ENCODE measurements around the gene SORCS1. TPM values are rescaled to one million over a fixed set of nuclear protein-coding genes. Genes with fewer than 3 reads are reported as not detected.

The SORCS1 gene
- polyA plus RNA-seq, 3 donors = 0.09 TPM; not detected in 2

GRCh38 chr10:106682175-106682574, 482.3 kb downstream of the SORCS1 start:
- Histone ChIP-seq H3K27ac (ENCODE audit: low read depth in 1 of 2, low read length in 2 of 2) (no peak overlapping the region), H3K9me3 (replicated peaks in 1 of 2; ENCODE audit: control insufficient read depth in 1 of 2, insufficient read depth in 1 of 2, low read length in 2 of 2) (no peaks in the 10 kb centered on the region), H3K4me3 (replicated peaks in 1 of 3; ENCODE audit: low read depth in 2 of 3, low read length in 3 of 3) (no peak overlapping the region), H3K4me2 (replicated peaks; ENCODE audit: extremely low read depth, low read length, poor library complexity, severe bottlenecking) (no peak overlapping the region), H3K27me3 (ENCODE audit: control insufficient read depth in 2 of 2, insufficient read depth in 2 of 2, low read length in 2 of 2) (no peaks in the 10 kb centered on the region), H3K9ac (ENCODE audit: insufficient read depth, low read length, poor library complexity, severe bottlenecking) (no peak overlapping the region), H4K20me1 (ENCODE audit: insufficient read depth, low read length) (no peaks in the 10 kb centered on the region), H3K36me3 (replicated peaks in 1 of 2; ENCODE audit: control insufficient read depth in 1 of 2, insufficient read depth in 2 of 2, low read length in 2 of 2) (no peaks in the 10 kb centered on the region), H3K4me1 (ENCODE audit: control insufficient read depth in 1 of 2, insufficient read depth in 2 of 2, low read length in 2 of 2) (no peaks in the 10 kb centered on the region), H3K79me2 (ENCODE audit: insufficient read depth, low read length) (no peaks in the 10 kb centered on the region), H2AFZ (ENCODE audit: insufficient read depth, low read depth, low read length, poor library complexity, severe bottlenecking) (no peak overlapping the region)
- H3K4me1 Mint-ChIP-seq = no peaks in the 10 kb centered on the region
- H3K27ac Mint-ChIP-seq = no peak overlapping the region
- TF ChIP-seq CTCF (IDR thresholded peaks at IDR 0.05) = no peak
- H3K27me3 Mint-ChIP-seq (ENCODE audit: low read depth in 3 of 3) = peaks cover 0 to 4% (median 0%) of the 10 kb centered on the region in 3 donors
- no peaks in the 10 kb centered on the region for H3K36me3 Mint-ChIP-seq
- intact Hi-C loops (cut with micrococcal nuclease) = no loop called here
- DNase-seq = no peak
- H3K9me3 Mint-ChIP-seq = peaks cover 0 to 2% (median 0%) of the 10 kb centered on the region in 7 donors
- H3K4me3 Mint-ChIP-seq = no peak overlapping the region

GRCh38 chr10:106680061-106680460, 484.4 kb downstream of the SORCS1 start:
- Mint-ChIP-seq H3K36me3 (no peaks in the 10 kb centered on the region), H3K27ac (no peak overlapping the region), H3K4me3 (no peak overlapping the region), H3K27me3 (ENCODE audit: low read depth in 3 of 3) (peaks cover 0 to 2% (median 0%) of the 10 kb centered on the region in 3 donors), H3K4me1 (no peaks in the 10 kb centered on the region), H3K9me3 (peaks cover 0 to 4% (median 2%) of the 10 kb centered on the region in 7 donors)
- Histone ChIP-seq H2AFZ (ENCODE audit: insufficient read depth, low read depth, low read length, poor library complexity, severe bottlenecking) (no peak overlapping the region), H3K9ac (ENCODE audit: insufficient read depth, low read length, poor library complexity, severe bottlenecking) (no peak overlapping the region), H4K20me1 (ENCODE audit: insufficient read depth, low read length) (no peaks in the 10 kb centered on the region), H3K79me2 (ENCODE audit: insufficient read depth, low read length) (no peaks in the 10 kb centered on the region), H3K36me3 (replicated peaks in 1 of 2; ENCODE audit: control insufficient read depth in 1 of 2, insufficient read depth in 2 of 2, low read length in 2 of 2) (no peaks in the 10 kb centered on the region), H3K4me3 (replicated peaks in 1 of 3; ENCODE audit: low read depth in 2 of 3, low read length in 3 of 3) (no peak overlapping the region), H3K4me2 (replicated peaks; ENCODE audit: extremely low read depth, low read length, poor library complexity, severe bottlenecking) (no peak overlapping the region), H3K4me1 (ENCODE audit: control insufficient read depth in 1 of 2, insufficient read depth in 2 of 2, low read length in 2 of 2) (no peaks in the 10 kb centered on the region), H3K9me3 (replicated peaks in 1 of 2; ENCODE audit: control insufficient read depth in 1 of 2, insufficient read depth in 1 of 2, low read length in 2 of 2) (no peaks in the 10 kb centered on the region), H3K27ac (ENCODE audit: low read depth in 1 of 2, low read length in 2 of 2) (no peak overlapping the region), H3K27me3 (ENCODE audit: control insufficient read depth in 2 of 2, insufficient read depth in 2 of 2, low read length in 2 of 2) (no peaks in the 10 kb centered on the region)
- intact Hi-C loops (cut with micrococcal nuclease) = no loop called here
- no peak for TF ChIP-seq CTCF (IDR thresholded peaks at IDR 0.05)
- DNase-seq = no peak
- no CpG with 5 or more reads among the region's 2 CpGs for WGBS (ENCODE audit: insufficient coverage)

All from CD14-positive monocyte (primary cell).